GM23338 (cell line): ENCODE results near the gene SCARF1. TPM values are rescaled to one million over a fixed set of nuclear protein-coding genes. Genes with fewer than 3 reads are reported as not detected.

ENCODE experiments used
- ATAC-seq: fragments of 200-7000 bp; cut with Tn5 transposase; 3 replicates; pipeline ENCODE4 v1.9.1; 2020
- DNase-seq: peaks from one replicate; pipeline ENCODE4 v3.0.0-alpha.2; 2015; ENCODE audit warnings: low spot score
- H2AFZ ChIP-seq: fragments of 200-600 bp; sonication (generic); 2 replicates; pipeline ENCODE4 v1.8.0; 2016; ENCODE audit warnings: antibody characterized with exemption, mild to moderate bottlenecking, moderate library complexity
- H3F3A ChIP-seq: fragments of 200-600 bp; sonication (generic); replicated peaks from 2 replicates; pipeline ENCODE4 v1.8.0; 2017; ENCODE audit warnings: antibody characterized with exemption, mixed run types, low read depth
- H3K27ac ChIP-seq: fragments of 200-600 bp; sonication (generic); 2 replicates; pipeline ENCODE4 v1.6.1; 2016; ENCODE audit warnings: low read depth
- H3K27me3 ChIP-seq: fragments of 200-600 bp; sonication (generic); 2 replicates; pipeline ENCODE4 v1.8.0; 2016; ENCODE audit warnings: mild to moderate bottlenecking, mixed run types, moderate library complexity; ENCODE audit not compliant: insufficient read depth
- H3K36me3 ChIP-seq: fragments of 200-600 bp; sonication (generic); 2 replicates; pipeline ENCODE4 v1.8.0; 2016; ENCODE audit warnings: mild to moderate bottlenecking; ENCODE audit not compliant: insufficient read depth
- H3K4me1 ChIP-seq: fragments of 200-600 bp; sonication (generic); 2 replicates; pipeline ENCODE4 v1.8.0; 2016; ENCODE audit warnings: mild to moderate bottlenecking, moderate library complexity; ENCODE audit not compliant: insufficient read depth
- H3K4me2 ChIP-seq: fragments of 200-600 bp; sonication (generic); 2 replicates; pipeline ENCODE4 v1.7.1; 2017; ENCODE audit warnings: mixed run types
- H3K4me3 ChIP-seq: fragments of 200-600 bp; sonication (generic); 2 replicates; pipeline ENCODE4 v1.6.1; 2016; ENCODE audit warnings: mixed run types
- H3K79me2 ChIP-seq: fragments of 200-600 bp; sonication (generic); replicated peaks from 2 replicates; pipeline ENCODE4 v1.8.0; 2017; ENCODE audit warnings: mild to moderate bottlenecking; ENCODE audit not compliant: insufficient read depth
- H3K9me2 ChIP-seq: fragments of 200-600 bp; sonication (generic); 2 replicates; pipeline ENCODE4 v1.8.0; 2017; ENCODE audit not compliant: insufficient read depth
- H4K20me1 ChIP-seq: fragments of 200-600 bp; sonication (generic); replicated peaks from 2 replicates; pipeline ENCODE4 v1.8.0; 2017; ENCODE audit warnings: mild to moderate bottlenecking; ENCODE audit not compliant: insufficient read depth
- H3K27ac Mint-ChIP-seq: 2 replicates; pipeline ENCODE4 v1.8.0; 2020; ENCODE audit warnings: inconsistent platforms, mild to moderate bottlenecking, moderate library complexity, mixed read lengths
- H3K27me3 Mint-ChIP-seq: 3 replicates; pipeline ENCODE4 v1.8.0; 2022; ENCODE audit warnings: low read depth, mild to moderate bottlenecking, moderate library complexity, mixed read lengths, inconsistent platforms; ENCODE audit not compliant: insufficient read depth, poor library complexity
- H3K36me3 Mint-ChIP-seq: 3 replicates; pipeline ENCODE4 v1.8.0; 2021; ENCODE audit warnings: low read depth, mild to moderate bottlenecking, inconsistent platforms, moderate library complexity, mixed read lengths
- H3K4me1 Mint-ChIP-seq: 3 replicates; pipeline ENCODE4 v1.8.0; 2020; ENCODE audit warnings: mild to moderate bottlenecking, inconsistent platforms, mixed read lengths
- H3K4me3 Mint-ChIP-seq: 3 replicates; pipeline ENCODE4 v1.8.0; 2021; ENCODE audit warnings: moderate library complexity, mild to moderate bottlenecking, inconsistent platforms, mixed read lengths
- H3K9me3 Mint-ChIP-seq: 3 replicates; pipeline ENCODE4 v1.8.0; 2020; ENCODE audit warnings: moderate library complexity, mild to moderate bottlenecking, inconsistent platforms, mixed read lengths
- POLR2AphosphoS5 ChIP-seq: IDR thresholded peaks from 2 replicates; pipeline ENCODE4 v1.6.1; 2016; ENCODE audit warnings: antibody characterized with exemption, low read depth
- polyA plus RNA-seq: library from polyadenylated mRNA; unstranded; fragments of >200 nt; fragmentation: Nextera tagmentation; extraction: Ambion mirVana; gene quantifications from 2 replicates; pipeline ENCODE4 v1.2.1, GENCODE V29; 2016
- total RNA-seq: library from RNA; depleted of rRNA; stranded (reverse); fragments of >200 nt; shearing (Covaris generic); gene quantifications from 2 replicates; pipeline ENCODE4 v1.2.3, GENCODE V29; 2014
- TF ChIP-seq, protein P1 (sequence below): fragments of 250-450 bp; sonication (Bioruptor Pico); IDR thresholded peaks from 2 replicates; pipeline ENCODE4 v1.5.0; 2020; ENCODE audit warnings: mild to moderate bottlenecking, moderate library complexity
- TF ChIP-seq, protein P2 (sequence below): IDR thresholded peaks from 2 replicates; pipeline ENCODE4 v1.6.1; 2016; ENCODE audit warnings: antibody characterized with exemption

Gene SCARF1
- total and polyA plus RNA-seq, 2 experiments from 2014 or later: 0.76 to 1.6 TPM

DNA sequence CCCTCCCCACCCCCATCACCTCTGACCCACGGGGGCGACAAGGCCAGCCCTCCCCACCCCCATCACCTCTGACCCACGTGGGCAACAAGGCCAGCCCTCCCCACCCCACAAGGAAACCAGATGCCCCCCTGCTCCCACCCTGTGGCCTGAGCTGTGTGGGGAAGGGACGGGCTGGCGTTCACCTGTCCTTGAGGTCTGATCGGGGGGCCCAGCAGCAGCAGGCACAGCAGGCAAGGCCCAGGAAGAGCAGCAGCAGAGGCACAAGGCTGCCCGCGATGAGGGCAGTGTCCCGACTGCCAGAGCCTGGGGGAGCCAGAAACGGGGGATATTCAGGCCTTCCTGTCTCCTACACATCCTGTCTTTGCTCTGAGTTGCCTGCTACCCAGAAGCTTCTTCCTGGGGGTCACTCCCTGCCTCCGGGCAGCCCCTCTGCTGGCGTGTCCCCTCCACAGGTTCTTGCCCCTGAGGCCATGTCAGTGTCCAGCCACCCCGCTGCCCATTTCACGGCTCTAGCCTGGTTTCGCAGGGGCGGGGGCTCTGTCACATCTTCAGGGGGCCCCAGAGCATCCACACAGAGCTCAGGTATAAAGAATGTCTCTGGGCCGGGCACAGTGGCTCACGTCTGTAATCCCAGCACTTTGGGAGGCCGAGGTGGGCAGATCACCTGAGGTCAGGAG, 6.8 kb downstream of the SCARF1 start:
- ATAC-seq (no peak), DNase-seq (no peak)
- Histone ChIP-seq H3K27me3 (no peaks in the 10 kb centered on the region), H3K27ac (no peak overlapping the region), H3F3A (peaks cover 7% of the 10 kb centered on the region; the same call in 1 of the 2 replicates), H3K4me3 (no peak overlapping the region), H3K79me2 (no peaks in the 10 kb centered on the region), H2AFZ (no peak overlapping the region), H3K36me3 (no peaks in the 10 kb centered on the region), H3K4me2 (no peak overlapping the region), H3K9me2 (peaks cover 3% of the 10 kb centered on the region; the same call in 1 of the 2 replicates), H4K20me1 (no peaks in the 10 kb centered on the region), H3K4me1 (peaks cover 3% of the 10 kb centered on the region; the same call in 1 of the 2 replicates)
- H3K27me3 Mint-ChIP-seq: peaks cover 6% of the 10 kb centered on the region
- H3K4me1 Mint-ChIP-seq: peaks cover 18% of the 10 kb centered on the region
- H3K27ac Mint-ChIP-seq: no peak overlapping the region
- TF ChIP-seq POLR2AphosphoS5: no peak
- TF ChIP-seq, protein P1, sequence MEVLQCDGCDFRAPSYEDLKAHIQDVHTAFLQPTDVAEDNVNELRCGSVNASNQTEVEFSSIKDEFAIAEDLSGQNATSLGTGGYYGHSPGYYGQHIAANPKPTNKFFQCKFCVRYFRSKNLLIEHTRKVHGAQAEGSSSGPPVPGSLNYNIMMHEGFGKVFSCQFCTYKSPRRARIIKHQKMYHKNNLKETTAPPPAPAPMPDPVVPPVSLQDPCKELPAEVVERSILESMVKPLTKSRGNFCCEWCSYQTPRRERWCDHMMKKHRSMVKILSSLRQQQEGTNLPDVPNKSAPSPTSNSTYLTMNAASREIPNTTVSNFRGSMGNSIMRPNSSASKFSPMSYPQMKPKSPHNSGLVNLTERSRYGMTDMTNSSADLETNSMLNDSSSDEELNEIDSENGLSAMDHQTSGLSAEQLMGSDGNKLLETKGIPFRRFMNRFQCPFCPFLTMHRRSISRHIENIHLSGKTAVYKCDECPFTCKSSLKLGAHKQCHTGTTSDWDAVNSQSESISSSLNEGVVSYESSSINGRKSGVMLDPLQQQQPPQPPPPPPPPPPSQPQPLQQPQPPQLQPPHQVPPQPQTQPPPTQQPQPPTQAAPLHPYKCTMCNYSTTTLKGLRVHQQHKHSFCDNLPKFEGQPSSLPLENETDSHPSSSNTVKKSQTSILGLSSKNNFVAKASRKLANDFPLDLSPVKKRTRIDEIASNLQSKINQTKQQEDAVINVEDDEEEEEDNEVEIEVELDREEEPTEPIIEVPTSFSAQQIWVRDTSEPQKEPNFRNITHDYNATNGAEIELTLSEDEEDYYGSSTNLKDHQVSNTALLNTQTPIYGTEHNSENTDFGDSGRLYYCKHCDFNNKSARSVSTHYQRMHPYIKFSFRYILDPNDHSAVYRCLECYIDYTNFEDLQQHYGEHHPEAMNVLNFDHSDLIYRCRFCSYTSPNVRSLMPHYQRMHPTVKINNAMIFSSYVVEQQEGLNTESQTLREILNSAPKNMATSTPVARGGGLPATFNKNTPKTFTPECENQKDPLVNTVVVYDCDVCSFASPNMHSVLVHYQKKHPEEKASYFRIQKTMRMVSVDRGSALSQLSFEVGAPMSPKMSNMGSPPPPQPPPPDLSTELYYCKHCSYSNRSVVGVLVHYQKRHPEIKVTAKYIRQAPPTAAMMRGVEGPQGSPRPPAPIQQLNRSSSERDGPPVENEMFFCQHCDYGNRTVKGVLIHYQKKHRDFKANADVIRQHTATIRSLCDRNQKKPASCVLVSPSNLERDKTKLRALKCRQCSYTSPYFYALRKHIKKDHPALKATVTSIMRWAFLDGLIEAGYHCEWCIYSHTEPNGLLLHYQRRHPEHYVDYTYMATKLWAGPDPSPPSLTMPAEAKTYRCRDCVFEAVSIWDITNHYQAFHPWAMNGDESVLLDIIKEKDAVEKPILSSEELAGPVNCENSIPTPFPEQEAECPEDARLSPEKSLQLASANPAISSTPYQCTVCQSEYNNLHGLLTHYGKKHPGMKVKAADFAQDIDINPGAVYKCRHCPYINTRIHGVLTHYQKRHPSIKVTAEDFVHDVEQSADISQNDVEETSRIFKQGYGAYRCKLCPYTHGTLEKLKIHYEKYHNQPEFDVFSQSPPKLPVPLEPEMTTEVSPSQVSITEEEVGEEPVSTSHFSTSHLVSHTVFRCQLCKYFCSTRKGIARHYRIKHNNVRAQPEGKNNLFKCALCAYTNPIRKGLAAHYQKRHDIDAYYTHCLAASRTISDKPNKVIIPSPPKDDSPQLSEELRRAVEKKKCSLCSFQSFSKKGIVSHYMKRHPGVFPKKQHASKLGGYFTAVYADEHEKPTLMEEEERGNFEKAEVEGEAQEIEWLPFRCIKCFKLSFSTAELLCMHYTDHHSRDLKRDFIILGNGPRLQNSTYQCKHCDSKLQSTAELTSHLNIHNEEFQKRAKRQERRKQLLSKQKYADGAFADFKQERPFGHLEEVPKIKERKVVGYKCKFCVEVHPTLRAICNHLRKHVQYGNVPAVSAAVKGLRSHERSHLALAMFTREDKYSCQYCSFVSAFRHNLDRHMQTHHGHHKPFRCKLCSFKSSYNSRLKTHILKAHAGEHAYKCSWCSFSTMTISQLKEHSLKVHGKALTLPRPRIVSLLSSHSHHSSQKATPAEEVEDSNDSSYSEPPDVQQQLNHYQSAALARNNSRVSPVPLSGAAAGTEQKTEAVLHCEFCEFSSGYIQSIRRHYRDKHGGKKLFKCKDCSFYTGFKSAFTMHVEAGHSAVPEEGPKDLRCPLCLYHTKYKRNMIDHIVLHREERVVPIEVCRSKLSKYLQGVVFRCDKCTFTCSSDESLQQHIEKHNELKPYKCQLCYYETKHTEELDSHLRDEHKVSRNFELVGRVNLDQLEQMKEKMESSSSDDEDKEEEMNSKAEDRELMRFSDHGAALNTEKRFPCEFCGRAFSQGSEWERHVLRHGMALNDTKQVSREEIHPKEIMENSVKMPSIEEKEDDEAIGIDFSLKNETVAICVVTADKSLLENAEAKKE: no peak
- TF ChIP-seq, protein P2, sequence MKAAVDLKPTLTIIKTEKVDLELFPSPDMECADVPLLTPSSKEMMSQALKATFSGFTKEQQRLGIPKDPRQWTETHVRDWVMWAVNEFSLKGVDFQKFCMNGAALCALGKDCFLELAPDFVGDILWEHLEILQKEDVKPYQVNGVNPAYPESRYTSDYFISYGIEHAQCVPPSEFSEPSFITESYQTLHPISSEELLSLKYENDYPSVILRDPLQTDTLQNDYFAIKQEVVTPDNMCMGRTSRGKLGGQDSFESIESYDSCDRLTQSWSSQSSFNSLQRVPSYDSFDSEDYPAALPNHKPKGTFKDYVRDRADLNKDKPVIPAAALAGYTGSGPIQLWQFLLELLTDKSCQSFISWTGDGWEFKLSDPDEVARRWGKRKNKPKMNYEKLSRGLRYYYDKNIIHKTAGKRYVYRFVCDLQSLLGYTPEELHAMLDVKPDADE: no peak
- H3K4me3 Mint-ChIP-seq: no peak overlapping the region
- H3K36me3 Mint-ChIP-seq: peaks cover 2% of the 10 kb centered on the region; the same call in 1 of the 3 replicates
- 0 out of 3 replicates have a peak, but pooled peaks cover 3% of the 10 kb centered on the region for H3K9me3 Mint-ChIP-seq
